Stimulated activated CD8-positive, alpha-beta memory T cell treated with anti-CD3 and anti-CD28 coated beads, Interleukin-12 subunit alpha, Interleukin-12 subunit beta, amount 100 ng/mL, for 24 hours (primary cell): ENCODE results near the gene SIRPB2.

Experiments
- DNase-seq: peaks from one replicate; pipeline ENCODE4 v3.0.0-alpha.2; 2020; ENCODE audit errors: extremely low read depth

The SIRPB2 gene

GRCh38 chr20:1471242-1471641, 20.0 kb downstream of the SIRPB2 start:
- no peak for DNase-seq

GRCh38 chr20:1469925-1470571, 21.2 kb downstream of the SIRPB2 start:
- DNase-seq: no peak

GRCh38 chr20:1469306-1469905, 21.8 kb downstream of the SIRPB2 start:
- no peak for DNase-seq

GRCh38 chr20:1468117-1468624, 23.0 kb downstream of the SIRPB2 start:
- DNase-seq: no peak

GRCh38 chr20:1467355-1468116, 23.7 kb downstream of the SIRPB2 start:
- DNase-seq: no peak

GRCh38 chr20:1467082-1467354, 24.2 kb downstream of the SIRPB2 start:
- DNase-seq: no peak

GRCh38 chr20:1466211-1467081, 24.8 kb downstream of the SIRPB2 start, which contains the start of gene NSFL1C:
Gene NSFL1C (minus strand): TSS chr20:1466849. CDS start chr20:1466824, 25 bp downstream.
- peak; percentile 88 for DNase-seq

GRCh38 chr20:1465470-1466210, 25.6 kb downstream of the SIRPB2 start:
- no peak for DNase-seq

- no peak for DNase-seq
Measured at GRCh38 chr20:1463971-1464570, 27.1 kb downstream of the SIRPB2 start.

- no peak for DNase-seq
Measured at GRCh38 chr20:1462834-1463233, 28.4 kb downstream of the SIRPB2 start.

- no peak for DNase-seq
Measured at GRCh38 chr20:1462001-1462400, 29.2 kb downstream of the SIRPB2 start.

- no peak for DNase-seq
Measured at GRCh38 chr20:1460275-1460674, 30.9 kb downstream of the SIRPB2 start.

GRCh38 chr20:1457992-1458391, 33.2 kb downstream of the SIRPB2 start:
- DNase-seq: no peak

- DNase-seq: no peak
Measured at GRCh38 chr20:1456300-1456699, 34.9 kb downstream of the SIRPB2 start.

- DNase-seq: no peak
Measured at GRCh38 chr20:1450926-1451491, 40.2 kb downstream of the SIRPB2 start.

GRCh38 chr20:1449370-1449769, 41.9 kb downstream of the SIRPB2 start:
- DNase-seq: no peak

- no peak for DNase-seq
Measured at GRCh38 chr20:1448081-1448620, 43.1 kb downstream of the SIRPB2 start.

- no peak for DNase-seq
Measured at GRCh38 chr20:1446536-1446935, 44.7 kb downstream of the SIRPB2 start.

GRCh38 chr20:1443085-1443484, 48.1 kb downstream of the SIRPB2 start:
- DNase-seq: no peak

GRCh38 chr20:1442304-1442703, 48.9 kb downstream of the SIRPB2 start:
- no peak for DNase-seq
